Neuronal stem cell (in vitro differentiated cells): Measurements from ENCODE around the gene TADA2B.
"Not testable (repeated sequence)": the region's sequence is repeated elsewhere in the genome, so short reads cannot be mapped to it uniquely, and the experiment has no call there.

Experiments used
- DNase-seq: peaks from one replicate; pipeline ENCODE4 v3.0.0-alpha.2; 2013; ENCODE audit warnings: low spot score
- H2AFZ ChIP-seq: one replicate; pipeline ENCODE4 v1.6.1; 2013; ENCODE audit warnings: mild to moderate bottlenecking, low read length, inconsistent platforms
- H2AK5ac ChIP-seq: 2 replicates; pipeline ENCODE4 v1.6.1; 2013; ENCODE audit warnings: low read depth, mild to moderate bottlenecking, inconsistent platforms, low read length, moderate library complexity, mixed read lengths
- H2BK120ac ChIP-seq: 2 replicates; pipeline ENCODE4 v1.6.1; 2013; ENCODE audit warnings: low read depth, mild to moderate bottlenecking, inconsistent platforms, low read length, moderate library complexity, mixed read lengths
- H2BK12ac ChIP-seq: one replicate; pipeline ENCODE4 v1.6.1; 2013; ENCODE audit warnings: low read length, inconsistent platforms
- H2BK15ac ChIP-seq: 2 replicates; pipeline ENCODE4 v1.6.1; 2013; ENCODE audit warnings: mild to moderate bottlenecking, low read length, inconsistent platforms, mixed read lengths
- H2BK5ac ChIP-seq: one replicate; pipeline ENCODE4 v1.6.1; 2013; ENCODE audit warnings: inconsistent platforms, mild to moderate bottlenecking, low read length, moderate library complexity
- H3K14ac ChIP-seq: one replicate; pipeline ENCODE4 v1.6.1; 2013; ENCODE audit warnings: low read length, inconsistent platforms
- H3K18ac ChIP-seq: 2 replicates; pipeline ENCODE4 v1.6.1; 2013; ENCODE audit warnings: low read length, inconsistent platforms
- H3K23ac ChIP-seq: 2 replicates; pipeline ENCODE4 v1.6.1; 2013; ENCODE audit warnings: low read depth, mild to moderate bottlenecking, mixed read lengths, low read length, inconsistent platforms; ENCODE audit not compliant: poor library complexity
- H3K27ac ChIP-seq: replicated peaks from 3 replicates; pipeline ENCODE4 v1.5.1; 2013; ENCODE audit warnings: low read length, inconsistent platforms
- H3K27me3 ChIP-seq, 3 experiments: 2 replicates each; pipeline ENCODE4 v1.6.1; 2013; ENCODE audit warnings: low read length in 3 of 3, mild to moderate bottlenecking in 2 of 3, inconsistent platforms in 1 of 3, low read depth in 1 of 3, mixed read lengths in 1 of 3, moderate library complexity in 1 of 3; ENCODE audit not compliant: control insufficient read depth in 3 of 3, insufficient read depth in 3 of 3
- H3K36me3 ChIP-seq, 2 donors: replicated peaks in 1 of 2; 2 replicates each; pipeline ENCODE4 v1.6.1; 2013; ENCODE audit warnings: low read length in 2 of 2; ENCODE audit not compliant: control insufficient read depth in 2 of 2, insufficient read depth in 2 of 2
- H3K4ac ChIP-seq: 2 replicates; pipeline ENCODE4 v1.6.1; 2013; ENCODE audit warnings: inconsistent platforms, mild to moderate bottlenecking, low read length, moderate library complexity
- H3K4me1 ChIP-seq, 2 donors: 1 replicate in 1 of 2; 2 replicates in 1 of 2; pipeline ENCODE4 v1.6.1; 2013; ENCODE audit warnings: low read length in 2 of 2, low read depth in 1 of 2; ENCODE audit not compliant: control insufficient read depth in 2 of 2, insufficient read depth in 1 of 2
- H3K4me2 ChIP-seq: one replicate; pipeline ENCODE4 v1.6.1; 2013; ENCODE audit warnings: mild to moderate bottlenecking, low read length, inconsistent platforms; ENCODE audit not compliant: insufficient read depth, poor library complexity, severe bottlenecking
- H3K4me3 ChIP-seq, 2 donors: 2 replicates each; pipeline ENCODE4 v1.5.1; 2013; ENCODE audit warnings: low read length in 2 of 2, mild to moderate bottlenecking in 2 of 2, inconsistent platforms in 1 of 2, moderate library complexity in 1 of 2
- H3K79me1 ChIP-seq: one replicate; pipeline ENCODE4 v1.6.1; 2013; ENCODE audit warnings: low read depth, mild to moderate bottlenecking, inconsistent platforms, low read length, moderate library complexity
- H3K9ac ChIP-seq: one replicate; pipeline ENCODE4 v1.6.1; 2013; ENCODE audit warnings: mild to moderate bottlenecking, low read depth, low read length, inconsistent platforms; ENCODE audit not compliant: poor library complexity
- H3K9me3 ChIP-seq, 2 donors: replicated peaks in 1 of 2; 2 replicates each; pipeline versions ENCODE3 to v1.6.1; 2013; ENCODE audit warnings: low read length in 2 of 2, mild to moderate bottlenecking in 2 of 2, inconsistent platforms in 1 of 2, low read depth in 1 of 2, mixed read lengths in 1 of 2, moderate library complexity in 1 of 2; ENCODE audit not compliant: control insufficient read depth in 2 of 2, insufficient read depth in 1 of 2
- H4K8ac ChIP-seq: one replicate; pipeline ENCODE4 v1.6.1; 2013; ENCODE audit warnings: low read depth, mild to moderate bottlenecking, inconsistent platforms, low read length, moderate library complexity
- H4K91ac ChIP-seq: one replicate; pipeline ENCODE4 v1.6.1; 2013; ENCODE audit warnings: low read length, low read depth, mild to moderate bottlenecking, inconsistent platforms; ENCODE audit not compliant: poor library complexity
- WGBS, 2 donors: extraction: QIAGEN DNeasy Blood & Tissue Kit; methylation state at CpG; one replicate each; pipeline ENCODE4 v1.1.7; 2013; ENCODE audit warnings: missing lambda C conversion rate in 2 of 2, mixed read lengths in 1 of 2; ENCODE audit not compliant: insufficient read length in 2 of 2, insufficient replicate concordance in 1 of 2; ENCODE audit errors: extremely low coverage in 2 of 2; 5-methylcytosine and 5-hydroxymethylcytosine counted together

TADA2B gene

GRCh38 chr4:7083597-7084563 is 40.7 kb downstream of the TADA2B start:
- H3K27ac ChIP-seq, result no peak overlapping the region
- no peak overlapping the region for H2BK5ac ChIP-seq
- no peak overlapping the region for H2BK15ac ChIP-seq
- no peaks in the 10 kb centered on the region for H3K79me1 ChIP-seq
- no peak overlapping the region for H2BK120ac ChIP-seq
- no peak overlapping the region for H3K4ac ChIP-seq
- DNase-seq, result no peak
- H3K27me3 ChIP-seq, result peaks cover 0 to 10% (median 0%) of the 10 kb centered on the region in 3 experiments
- no peak overlapping the region for H3K23ac ChIP-seq
- WGBS, 2 donors, result no CpG with 5 or more reads among the region's 9 CpGs
- H3K9me3 ChIP-seq, result peaks cover 0 to 4% of the 10 kb centered on the region in 2 donors
- no peak overlapping the region for H4K8ac ChIP-seq
- H3K4me1 ChIP-seq, result no peaks in the 10 kb centered on the region
- H2AK5ac ChIP-seq, result no peak overlapping the region
- no peak overlapping the region for H2AFZ ChIP-seq
- H3K36me3 ChIP-seq, result no peaks in the 10 kb centered on the region
- no peak overlapping the region for H4K91ac ChIP-seq
- no peak overlapping the region for H3K9ac ChIP-seq
- H3K4me3 ChIP-seq, result no peak overlapping the region
- no peak overlapping the region for H3K18ac ChIP-seq
- no peak overlapping the region for H3K14ac ChIP-seq
- no peak overlapping the region for H2BK12ac ChIP-seq
- no peak overlapping the region for H3K4me2 ChIP-seq

GRCh38 chr4:7084564-7084961 is 41.4 kb downstream of the TADA2B start:
- not testable (repeated sequence) for H3K4me3 ChIP-seq, H3K4me1 ChIP-seq, H3K9me3 ChIP-seq, H3K79me1 ChIP-seq, DNase-seq, H4K8ac ChIP-seq, H2AFZ ChIP-seq, H3K23ac ChIP-seq, H3K18ac ChIP-seq, H4K91ac ChIP-seq, H2BK15ac ChIP-seq, H3K36me3 ChIP-seq, H3K4ac ChIP-seq, H2AK5ac ChIP-seq, H3K27ac ChIP-seq, H3K9ac ChIP-seq, H2BK12ac ChIP-seq, H3K14ac ChIP-seq, H2BK5ac ChIP-seq, H2BK120ac ChIP-seq, H3K4me2 ChIP-seq
- peaks cover 0 to 15% (median 0%) of the 10 kb centered on the region in 3 experiments for H3K27me3 ChIP-seq
- no CpG with 5 or more reads among the region's 9 CpGs for WGBS, 2 donors

- Histone ChIP-seq H2BK12ac (no peak overlapping the region), H3K18ac (no peak overlapping the region), H4K8ac (no peak overlapping the region), H2BK120ac (no peak overlapping the region), H2AFZ (no peak overlapping the region), H3K4me2 (no peak overlapping the region), H4K91ac (no peak overlapping the region), H3K9me3 (peaks cover 0 to 4% of the 10 kb centered on the region in 2 donors), H2BK5ac (no peak overlapping the region), H3K23ac (no peak overlapping the region), H3K36me3 (no peaks in the 10 kb centered on the region), H3K79me1 (no peaks in the 10 kb centered on the region), H3K4me1 (no peaks in the 10 kb centered on the region), H2BK15ac (no peak overlapping the region), H3K27ac (no peak overlapping the region), H3K4ac (no peak overlapping the region), H3K27me3 (peaks cover 0 to 21% (median 0%) of the 10 kb centered on the region in 3 experiments), H3K14ac (no peak overlapping the region), H3K4me3 (no peak overlapping the region), H2AK5ac (no peak overlapping the region), H3K9ac (no peak overlapping the region)
- DNase-seq, result no peak
- WGBS, 2 donors, result no CpG with 5 or more reads among the region's 1 CpG
These were observed 43.2 kb downstream of the TADA2B start for GRCh38 chr4:7086384-7086783.

GRCh38 chr4:7087036-7087435 is 43.9 kb downstream of the TADA2B start:
- Histone ChIP-seq H3K14ac (no peak overlapping the region), H3K4me3 (no peak overlapping the region), H3K9ac (no peak overlapping the region), H2BK12ac (no peak overlapping the region), H3K36me3 (no peaks in the 10 kb centered on the region), H2BK5ac (no peak overlapping the region), H3K23ac (no peak overlapping the region), H3K27ac (no peak overlapping the region), H3K9me3 (peaks cover 0 to 4% of the 10 kb centered on the region in 2 donors), H3K27me3 (peaks cover 0 to 21% (median 2%) of the 10 kb centered on the region in 3 experiments), H2AK5ac (no peak overlapping the region), H2BK120ac (no peak overlapping the region), H3K79me1 (no peaks in the 10 kb centered on the region), H4K8ac (no peak overlapping the region), H4K91ac (no peak overlapping the region), H3K4me1 (no peaks in the 10 kb centered on the region), H2BK15ac (no peak overlapping the region), H3K18ac (no peak overlapping the region), H3K4ac (no peak overlapping the region), H2AFZ (no peak overlapping the region), H3K4me2 (no peak overlapping the region)
- no peak for DNase-seq
- no CpG with 5 or more reads among the region's 3 CpGs for WGBS, 2 donors
